GM23338 (cell line): ENCODE results near the gene FOXP1. TPM values are rescaled to one million over a fixed set of nuclear protein-coding genes. Genes with fewer than 3 reads are reported as not detected.

Experiments
- ATAC-seq: fragments of 200-7000 bp; cut with Tn5 transposase; 3 replicates; pipeline ENCODE4 v1.9.1; 2020
- DNase-seq: peaks from one replicate; pipeline ENCODE4 v3.0.0-alpha.2; 2015; ENCODE audit warnings: low spot score
- H2AFZ ChIP-seq: fragments of 200-600 bp; sonication (generic); 2 replicates; pipeline ENCODE4 v1.8.0; 2016; ENCODE audit warnings: antibody characterized with exemption, mild to moderate bottlenecking, moderate library complexity
- H3F3A ChIP-seq: fragments of 200-600 bp; sonication (generic); replicated peaks from 2 replicates; pipeline ENCODE4 v1.8.0; 2017; ENCODE audit warnings: antibody characterized with exemption, mixed run types, low read depth
- H3K27ac ChIP-seq: fragments of 200-600 bp; sonication (generic); 2 replicates; pipeline ENCODE4 v1.6.1; 2016; ENCODE audit warnings: low read depth
- H3K27me3 ChIP-seq: fragments of 200-600 bp; sonication (generic); 2 replicates; pipeline ENCODE4 v1.8.0; 2016; ENCODE audit warnings: mild to moderate bottlenecking, mixed run types, moderate library complexity; ENCODE audit not compliant: insufficient read depth
- H3K36me3 ChIP-seq: fragments of 200-600 bp; sonication (generic); 2 replicates; pipeline ENCODE4 v1.8.0; 2016; ENCODE audit warnings: mild to moderate bottlenecking; ENCODE audit not compliant: insufficient read depth
- H3K4me1 ChIP-seq: fragments of 200-600 bp; sonication (generic); 2 replicates; pipeline ENCODE4 v1.8.0; 2016; ENCODE audit warnings: mild to moderate bottlenecking, moderate library complexity; ENCODE audit not compliant: insufficient read depth
- H3K4me2 ChIP-seq: fragments of 200-600 bp; sonication (generic); 2 replicates; pipeline ENCODE4 v1.7.1; 2017; ENCODE audit warnings: mixed run types
- H3K4me3 ChIP-seq: fragments of 200-600 bp; sonication (generic); 2 replicates; pipeline ENCODE4 v1.6.1; 2016; ENCODE audit warnings: mixed run types
- H3K79me2 ChIP-seq: fragments of 200-600 bp; sonication (generic); replicated peaks from 2 replicates; pipeline ENCODE4 v1.8.0; 2017; ENCODE audit warnings: mild to moderate bottlenecking; ENCODE audit not compliant: insufficient read depth
- H3K9me2 ChIP-seq: fragments of 200-600 bp; sonication (generic); 2 replicates; pipeline ENCODE4 v1.8.0; 2017; ENCODE audit not compliant: insufficient read depth
- H4K20me1 ChIP-seq: fragments of 200-600 bp; sonication (generic); replicated peaks from 2 replicates; pipeline ENCODE4 v1.8.0; 2017; ENCODE audit warnings: mild to moderate bottlenecking; ENCODE audit not compliant: insufficient read depth
- H3K27ac Mint-ChIP-seq: 2 replicates; pipeline ENCODE4 v1.8.0; 2020; ENCODE audit warnings: inconsistent platforms, mild to moderate bottlenecking, moderate library complexity, mixed read lengths
- H3K27me3 Mint-ChIP-seq: 3 replicates; pipeline ENCODE4 v1.8.0; 2022; ENCODE audit warnings: low read depth, mild to moderate bottlenecking, moderate library complexity, mixed read lengths, inconsistent platforms; ENCODE audit not compliant: insufficient read depth, poor library complexity
- H3K36me3 Mint-ChIP-seq: 3 replicates; pipeline ENCODE4 v1.8.0; 2021; ENCODE audit warnings: low read depth, mild to moderate bottlenecking, inconsistent platforms, moderate library complexity, mixed read lengths
- H3K4me1 Mint-ChIP-seq: 3 replicates; pipeline ENCODE4 v1.8.0; 2020; ENCODE audit warnings: mild to moderate bottlenecking, inconsistent platforms, mixed read lengths
- H3K4me3 Mint-ChIP-seq: 3 replicates; pipeline ENCODE4 v1.8.0; 2021; ENCODE audit warnings: moderate library complexity, mild to moderate bottlenecking, inconsistent platforms, mixed read lengths
- H3K9me3 Mint-ChIP-seq: 3 replicates; pipeline ENCODE4 v1.8.0; 2020; ENCODE audit warnings: moderate library complexity, mild to moderate bottlenecking, inconsistent platforms, mixed read lengths
- CREB1 ChIP-seq: fragments of 250-450 bp; sonication (Bioruptor Pico); IDR thresholded peaks from 2 replicates; pipeline ENCODE4 v1.5.0; 2020; ENCODE audit warnings: low read depth, mild to moderate bottlenecking, moderate library complexity
- CTCF ChIP-seq, 2 experiments: fragments of 200-600 bp in 1 of 2; sonication (generic) in 1 of 2; conservative IDR thresholded peaks; 2 replicates each; pipeline versions ENCODE4 v1.5.1 to v1.6.1; 2016 to 2017; ENCODE audit warnings: antibody characterized with exemption in 2 of 2, low read depth in 2 of 2, mild to moderate bottlenecking in 2 of 2, moderate library complexity in 1 of 2
- ETS1 ChIP-seq: IDR thresholded peaks from 2 replicates; pipeline ENCODE4 v1.6.1; 2016; ENCODE audit warnings: antibody characterized with exemption
- EZH2 ChIP-seq: fragments of 200-600 bp; sonication (generic); IDR thresholded peaks from one replicate; pipeline ENCODE4 v1.8.0; 2017; ENCODE audit warnings: antibody characterized with exemption, mild to moderate bottlenecking, low read depth; ENCODE audit not compliant: unreplicated experiment
- EZH2phosphoT487 ChIP-seq: fragments of 200-600 bp; sonication (generic); IDR thresholded peaks from one replicate; pipeline ENCODE4 v1.8.1; 2018; ENCODE audit warnings: antibody characterized with exemption; ENCODE audit not compliant: unreplicated experiment
- JUNB ChIP-seq: IDR thresholded peaks from one replicate; pipeline ENCODE4 v1.6.1; 2016; ENCODE audit warnings: antibody characterized with exemption; ENCODE audit not compliant: unreplicated experiment
- NANOG ChIP-seq: IDR thresholded peaks from 2 replicates; pipeline ENCODE4 v1.6.1; 2016; ENCODE audit warnings: antibody characterized with exemption, borderline replicate concordance
- POLR2AphosphoS5 ChIP-seq: IDR thresholded peaks from 2 replicates; pipeline ENCODE4 v1.6.1; 2016; ENCODE audit warnings: antibody characterized with exemption, low read depth
- REST ChIP-seq: IDR thresholded peaks from one replicate; pipeline ENCODE4 v1.6.1; 2018; ENCODE audit warnings: antibody characterized with exemption; ENCODE audit not compliant: unreplicated experiment
- STAT1 ChIP-seq: IDR thresholded peaks from one replicate; pipeline ENCODE4 v1.6.1; 2016; ENCODE audit warnings: antibody characterized with exemption; ENCODE audit not compliant: unreplicated experiment
- ZNF114 ChIP-seq: fragments of 250-450 bp; sonication (Bioruptor Pico); IDR thresholded peaks from 2 replicates; pipeline ENCODE4 v1.5.0; 2020; ENCODE audit warnings: mild to moderate bottlenecking, moderate library complexity
- ZNF331 ChIP-seq: fragments of 250-450 bp; sonication (Bioruptor Pico); IDR thresholded peaks from 2 replicates; pipeline ENCODE4 v1.5.0; 2020; ENCODE audit warnings: low read depth, mild to moderate bottlenecking, moderate library complexity
- ZNF462 ChIP-seq: fragments of 250-450 bp; sonication (Bioruptor Pico); IDR thresholded peaks from 2 replicates; pipeline ENCODE4 v1.5.0; 2020; ENCODE audit warnings: mild to moderate bottlenecking, moderate library complexity
- polyA plus RNA-seq: library from polyadenylated mRNA; unstranded; fragments of >200 nt; fragmentation: Nextera tagmentation; extraction: Ambion mirVana; gene quantifications from 2 replicates; pipeline ENCODE4 v1.2.1, GENCODE V29; 2016
- total RNA-seq: library from RNA; depleted of rRNA; stranded (reverse); fragments of >200 nt; shearing (Covaris generic); gene quantifications from 2 replicates; pipeline ENCODE4 v1.2.3, GENCODE V29; 2014

Gene FOXP1
- total and polyA plus RNA-seq, 2 experiments from 2014 or later = 32.9 to 35.5 TPM

GRCh38 chr3:71402911-71403310 lies 180.6 kb downstream of the FOXP1 start:
- H3K4me2 ChIP-seq = no peak overlapping the region
- H3K9me2 ChIP-seq = no peaks in the 10 kb centered on the region; the same call in 1 of the 2 replicates
- H3K27ac ChIP-seq = 0 out of 2 replicates have a peak overlapping the region, but pooled peaks have one; percentile 18
- ATAC-seq = no peak
- no peak overlapping the region for H3K4me3 Mint-ChIP-seq
- H3K36me3 Mint-ChIP-seq = no peaks in the 10 kb centered on the region
- peaks cover 5% of the 10 kb centered on the region for H3K4me1 ChIP-seq
- no peak overlapping the region for H3K27ac Mint-ChIP-seq
- no peaks in the 10 kb centered on the region for H4K20me1 ChIP-seq
- no peaks in the 10 kb centered on the region for H3K36me3 ChIP-seq
- peaks cover 22% of the 10 kb centered on the region for H3K4me1 Mint-ChIP-seq
- no peak overlapping the region for H3K4me3 ChIP-seq
- no peak for DNase-seq
- H3K9me3 Mint-ChIP-seq = no peaks in the 10 kb centered on the region
- H2AFZ ChIP-seq = no peak overlapping the region
- no peaks in the 10 kb centered on the region for H3F3A ChIP-seq
- no peaks in the 10 kb centered on the region for H3K79me2 ChIP-seq
- no peak for TF ChIP-seq ZNF462 (CRISPR knock-in tag)
- TF ChIP-seq EZH2 = no peak
- no peak for TF ChIP-seq ZNF114 (CRISPR knock-in tag)
- no peak for TF ChIP-seq EZH2phosphoT487
- no peak for TF ChIP-seq CTCF (conservative IDR thresholded peaks at IDR 0.05; ENCODE audit: low read depth in 2 of 2)
- TF ChIP-seq CREB1 = no peak
- no peak for TF ChIP-seq ETS1
- no peak for TF ChIP-seq ZNF331 (CRISPR knock-in tag)
- TF ChIP-seq STAT1 = no peak
- TF ChIP-seq JUNB = no peak
- no peak for TF ChIP-seq REST
- no peak for TF ChIP-seq NANOG
- no peak for TF ChIP-seq POLR2AphosphoS5
- no peaks in the 10 kb centered on the region for H3K27me3 ChIP-seq
- peaks cover 2% of the 10 kb centered on the region for H3K27me3 Mint-ChIP-seq
